Stimulated activated CD4-positive, alpha-beta T cell treated with anti-CD3 and anti-CD28 coated beads, Interleukin-1b, Interleukin-23, amount 100 ng/mL, for 4 hours (primary cell): Measurements from ENCODE around the gene PRDX3.

Source experiments
- DNase-seq, 2 donors: peaks; one replicate each; pipeline ENCODE4 v3.0.0-alpha.2; 2020; ENCODE audit warnings: low read depth in 2 of 2

PRDX3 gene

DNA sequence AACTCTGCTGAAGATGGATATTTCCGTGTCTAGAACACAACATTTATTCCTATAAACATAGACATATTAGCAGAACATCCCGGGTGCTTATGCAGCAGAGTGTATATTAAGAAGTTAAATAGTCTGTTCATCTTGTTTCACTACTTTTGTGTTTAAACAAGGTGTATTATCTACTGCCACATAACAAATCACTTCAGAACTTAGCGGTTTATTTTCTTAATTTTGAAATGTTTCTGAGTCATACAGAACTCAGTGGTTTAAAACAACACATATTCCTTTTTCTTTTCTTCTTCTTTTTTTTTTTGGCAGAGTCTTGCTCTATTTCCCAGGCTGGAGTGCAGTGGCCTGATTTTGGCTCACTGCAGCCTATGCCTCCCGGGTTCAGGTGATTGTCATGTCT is 48.9 kb downstream of the PRDX3 start:
- no peak for DNase-seq

DNA sequence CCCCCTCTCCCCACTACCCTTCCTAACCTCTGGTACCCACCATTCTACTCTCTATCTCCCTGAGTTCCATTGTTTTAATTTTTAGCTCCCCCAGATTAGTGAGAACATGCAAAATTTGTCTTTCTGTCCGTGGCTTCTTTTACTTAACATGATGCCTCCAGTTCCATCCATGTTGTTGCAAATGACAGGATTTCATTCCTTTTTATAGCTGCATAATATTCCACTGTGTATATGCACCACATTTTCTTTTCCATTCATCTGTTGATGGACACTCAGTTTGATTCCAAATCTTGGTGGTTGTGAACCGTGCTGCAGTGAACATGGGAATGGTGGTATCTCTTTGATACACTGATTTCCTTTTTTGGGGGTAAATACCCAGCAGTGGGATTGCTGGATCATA is 52.7 kb downstream of the PRDX3 start:
- no peak for DNase-seq

DNA sequence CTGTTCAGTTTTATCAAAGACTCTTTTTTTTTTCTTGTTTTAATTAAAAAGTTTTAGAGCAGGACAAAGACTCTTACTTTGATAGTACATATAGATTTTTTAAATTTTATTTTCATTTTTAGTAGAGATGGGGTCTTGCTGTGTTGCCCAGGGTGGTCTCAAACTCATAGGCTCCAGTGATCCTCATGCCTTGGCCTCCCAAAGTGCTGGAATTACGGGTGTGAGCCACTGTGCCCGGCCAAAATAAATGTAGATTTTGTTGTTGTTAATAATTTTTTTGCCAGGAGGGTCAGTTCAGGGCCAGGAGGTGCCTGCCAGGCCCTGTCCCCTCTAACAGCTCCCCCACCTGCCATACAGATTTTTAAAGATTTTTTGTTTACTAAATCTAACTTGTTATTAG is 57.7 kb downstream of the PRDX3 start:
- DNase-seq = no peak

DNA sequence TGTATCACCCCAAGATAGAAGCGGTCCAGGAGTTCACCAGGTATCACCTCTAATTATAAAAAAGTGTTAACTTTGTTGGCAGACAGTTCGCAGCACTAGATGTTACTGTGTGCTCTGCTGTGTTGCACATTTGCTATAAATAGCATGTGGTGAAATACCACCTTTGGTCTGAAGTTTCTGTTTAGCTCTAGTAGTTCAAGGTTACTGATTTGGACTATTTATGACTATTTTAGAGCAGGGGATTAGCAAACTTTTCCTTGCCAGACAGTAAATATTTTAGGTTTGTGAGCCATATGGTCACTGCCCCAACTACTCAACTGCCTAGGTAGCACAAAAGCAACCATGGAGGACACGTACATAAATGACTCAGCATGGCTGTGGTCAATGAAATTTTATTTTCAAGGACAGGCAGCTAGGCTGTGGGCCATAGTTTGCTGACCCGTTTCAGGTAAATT is 58.2 kb downstream of the PRDX3 start:
- no peak for DNase-seq

DNA sequence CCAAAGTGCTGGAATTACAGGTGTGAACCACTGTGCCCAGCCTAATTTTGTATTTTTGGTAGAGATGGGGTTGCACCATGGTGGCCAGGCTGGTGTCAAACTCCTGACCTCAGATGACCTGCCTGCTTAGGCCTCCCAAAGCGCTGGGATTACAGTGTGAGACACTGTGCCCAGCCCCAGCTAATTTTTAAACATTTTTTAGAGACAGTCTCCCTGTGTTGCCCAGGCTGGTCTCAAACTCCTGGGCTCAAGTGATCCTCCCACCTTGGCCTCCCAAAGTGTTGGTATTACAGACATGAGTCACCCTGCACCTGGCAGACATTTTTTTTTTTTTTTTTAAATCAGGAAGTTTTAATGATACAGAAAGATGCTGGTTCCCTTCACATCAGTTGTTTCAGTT is 59.2 kb downstream of the PRDX3 start:
- no peak for DNase-seq

DNA sequence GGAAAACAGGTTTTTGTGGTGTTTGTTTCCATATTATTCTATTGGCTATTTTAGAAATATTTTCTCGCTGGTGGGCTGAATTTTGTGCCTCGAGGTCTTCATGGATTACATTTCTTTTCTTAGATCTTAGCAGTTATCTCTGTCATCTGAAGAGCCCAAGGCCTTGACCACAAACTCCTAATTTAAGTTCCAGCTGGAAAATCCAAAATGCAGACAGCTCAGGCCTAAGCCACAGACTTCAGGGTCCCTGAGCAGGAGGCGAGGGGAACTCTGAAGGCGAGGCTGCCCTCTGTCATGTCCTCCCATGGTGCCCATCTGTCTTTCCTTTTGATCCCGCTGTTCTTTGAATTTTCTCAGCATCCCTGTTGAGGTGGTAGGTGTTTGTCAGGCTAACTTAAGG is 60.4 kb downstream of the PRDX3 start:
- DNase-seq = no peak
